Activated T-helper 1 cell treated with anti-CD3 and anti-CD28 coated beads, Interleukin-12 subunit alpha, Interleukin-12 subunit beta, Interleukin-2, Interleukin-4 antibody, amounts not matched to agents 30 ng/mL and 10 ng/mL and 1 ng/mL, durations not matched to agents 14 hours and 24 hours and 36 hours (primary cell): ENCODE measurements around the gene OXER1. TPM values are rescaled to one million over a fixed set of nuclear protein-coding genes. Genes with fewer than 3 reads are reported as not detected.

ENCODE experiments used
- DNase-seq: peaks from one replicate; pipeline ENCODE4 v3.0.0; 2021; ENCODE audit warnings: low spot score
- H3K27ac Mint-ChIP-seq: one replicate; pipeline ENCODE4 v1.8.0; 2021; ENCODE audit warnings: mild to moderate bottlenecking, mixed read lengths
- H3K27me3 Mint-ChIP-seq: one replicate; pipeline ENCODE4 v1.8.0; 2022; ENCODE audit warnings: mild to moderate bottlenecking, moderate library complexity, mixed read lengths; ENCODE audit not compliant: insufficient read depth
- H3K36me3 Mint-ChIP-seq: one replicate; pipeline ENCODE4 v1.8.0; 2021; ENCODE audit warnings: low read depth, mixed read lengths
- H3K4me1 Mint-ChIP-seq: one replicate; pipeline ENCODE4 v1.8.0; 2021; ENCODE audit warnings: low read depth, mixed read lengths
- H3K4me3 Mint-ChIP-seq: one replicate; pipeline ENCODE4 v1.8.0; 2021; ENCODE audit warnings: mild to moderate bottlenecking, moderate library complexity, mixed read lengths
- H3K9me3 Mint-ChIP-seq: one replicate; pipeline ENCODE4 v1.8.0; 2021; ENCODE audit warnings: mixed read lengths
- intact Hi-C: fragments of 100-400 bp; cut with micrococcal nuclease; formaldehyde crosslinking; loops from one replicate; pipeline ENCODE4 v1.15.1; 2024
- total RNA-seq: library from RNA; stranded (reverse); gene quantifications from 2 replicates; pipeline ENCODE4 v1.2.3, GENCODE V29; 2022

Gene OXER1
- total RNA-seq, 1 donor from 2014 or later: 0.21 TPM

DNA sequence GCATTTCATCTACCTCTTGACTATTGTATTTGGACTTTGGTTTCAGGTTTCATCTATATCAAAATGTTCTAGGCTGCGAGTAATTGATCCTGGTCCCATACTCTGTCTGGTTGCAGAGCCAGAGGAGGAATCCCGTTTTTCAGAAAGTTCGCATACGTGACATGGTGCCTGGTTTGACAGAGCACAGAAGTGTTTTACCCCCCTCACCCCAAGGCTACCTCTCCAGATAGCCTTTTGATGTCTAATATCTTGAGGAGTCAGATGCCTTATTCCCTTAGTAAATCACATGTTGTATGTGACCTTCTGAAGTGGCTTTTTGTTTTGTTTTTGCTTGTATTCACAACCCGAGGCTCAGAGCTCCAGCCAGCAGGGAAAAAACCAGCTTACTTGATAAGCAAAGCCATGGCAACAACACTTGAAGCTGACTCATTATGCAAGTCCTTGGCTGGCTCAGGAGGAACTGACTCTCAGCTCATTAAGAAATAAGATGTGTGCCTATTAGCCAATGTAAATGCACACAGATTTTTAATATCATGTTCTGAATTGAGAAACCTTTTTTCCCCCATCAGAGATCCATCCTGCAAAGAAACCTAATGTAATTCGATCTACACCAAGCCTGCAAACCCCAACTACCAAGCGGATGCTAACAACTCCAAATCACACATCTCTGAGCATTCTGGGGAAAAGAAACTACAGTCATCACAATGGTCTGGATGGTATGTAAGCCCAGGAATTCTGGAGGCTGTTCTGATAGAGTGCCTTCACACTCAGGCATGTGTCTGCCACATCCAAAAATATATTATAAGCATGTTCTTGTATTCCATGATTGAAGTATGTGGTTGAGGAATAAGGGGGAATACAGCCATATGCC lies 41.4 kb downstream of the OXER1 start:
- H3K27me3 Mint-ChIP-seq: no peaks in the 10 kb centered on the region
- H3K36me3 Mint-ChIP-seq: peaks cover 4% of the 10 kb centered on the region
- peak overlapping the region; percentile 45 for H3K27ac Mint-ChIP-seq
- no peaks in the 10 kb centered on the region for H3K9me3 Mint-ChIP-seq
- peak overlapping the region; percentile 11 for H3K4me3 Mint-ChIP-seq
- peaks cover 13% of the 10 kb centered on the region for H3K4me1 Mint-ChIP-seq
- peak; percentile 28 for DNase-seq
- intact Hi-C loops: loop anchor here (1.0 to 10.0 kb wide), 3 partner anchors 70 to 702 kb away; partner anchors contain the start of gene HAAO

GRCh38 chr2:42721898-42722297 lies 42.0 kb downstream of the OXER1 start:
- Mint-ChIP-seq H3K4me1 (peaks cover 13% of the 10 kb centered on the region), H3K4me3 (no peak overlapping the region), H3K9me3 (no peaks in the 10 kb centered on the region), H3K27me3 (no peaks in the 10 kb centered on the region), H3K27ac (no peak overlapping the region), H3K36me3 (peaks cover 2% of the 10 kb centered on the region)
- intact Hi-C loops: loop anchor here (1.0 to 10.0 kb wide), 3 partner anchors 70 to 703 kb away; partner anchors contain the start of gene HAAO
- DNase-seq: no peak

GRCh38 chr2:42714686-42715085 lies 49.2 kb downstream of the OXER1 start:
- H3K4me3 Mint-ChIP-seq: no peak overlapping the region
- H3K4me1 Mint-ChIP-seq: no peaks in the 10 kb centered on the region

GRCh38 chr2:42713920-42714319 lies 50.0 kb downstream of the OXER1 start:
- H3K4me1 Mint-ChIP-seq: no peaks in the 10 kb centered on the region
- no peaks in the 10 kb centered on the region for H3K9me3 Mint-ChIP-seq
- peaks cover 5% of the 10 kb centered on the region for H3K36me3 Mint-ChIP-seq
- H3K4me3 Mint-ChIP-seq: no peak overlapping the region
- intact Hi-C loops: no loop called here
- no peak overlapping the region for H3K27ac Mint-ChIP-seq
- no peaks in the 10 kb centered on the region for H3K27me3 Mint-ChIP-seq
- no peak for DNase-seq

More at GRCh38 chr2:42714686-42715085, 49.2 kb downstream of the OXER1 start:
- H3K27ac Mint-ChIP-seq: no peak overlapping the region
- H3K27me3 Mint-ChIP-seq: no peaks in the 10 kb centered on the region
- H3K9me3 Mint-ChIP-seq: no peaks in the 10 kb centered on the region
- H3K36me3 Mint-ChIP-seq: peaks cover 2% of the 10 kb centered on the region
- intact Hi-C loops: no loop called here
- DNase-seq: no peak

DNA sequence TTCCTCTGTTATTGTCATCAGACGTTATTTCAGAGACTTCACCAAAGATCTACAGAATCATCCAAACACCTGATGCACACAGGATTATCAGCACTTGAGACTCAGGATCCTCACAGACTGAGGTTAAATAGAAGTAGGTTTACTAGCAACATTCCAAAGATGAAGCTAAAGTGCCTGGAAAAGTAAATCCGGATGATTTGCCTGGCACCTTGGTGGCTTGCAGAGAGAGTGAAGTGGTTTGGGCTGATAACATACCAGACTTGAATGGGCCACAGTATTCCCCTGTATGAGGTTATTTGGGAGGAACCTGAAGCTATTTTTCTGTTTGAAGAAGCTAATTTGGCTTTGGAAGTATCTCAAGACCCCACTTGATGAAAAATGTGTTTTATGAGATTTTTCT lies 51.0 kb downstream of the OXER1 start:
- H3K4me1 Mint-ChIP-seq: no peaks in the 10 kb centered on the region
- intact Hi-C loops: no loop called here
- DNase-seq: no peak
- H3K9me3 Mint-ChIP-seq: no peaks in the 10 kb centered on the region
- no peak overlapping the region for H3K4me3 Mint-ChIP-seq
- H3K36me3 Mint-ChIP-seq: peaks cover 10% of the 10 kb centered on the region
- H3K27me3 Mint-ChIP-seq: no peaks in the 10 kb centered on the region
- no peak overlapping the region for H3K27ac Mint-ChIP-seq

Other genes with a start within 250 kb of the OXER1 start
- gene MTA3, start 195.5 kb downstream of the OXER1 start, total RNA-seq: 29.4 and 31.1 TPM in 2 replicates
- 0.37 and 0.86 TPM in 2 replicates for gene HAAO, start 28.4 kb upstream of the OXER1 start, total RNA-seq